HepG2 (cell line): ENCODE results near the gene AK3. TPM values are rescaled to one million over a fixed set of nuclear protein-coding genes. Genes with fewer than 3 reads are reported as not detected.

ENCODE experiments used
- ARID3A ChIP-seq: IDR thresholded peaks from 2 replicates; pipeline ENCODE4 v1.6.1; 2012; ENCODE audit warnings: low read depth, low read length, improper control_type of control experiment
- FOXA3 ChIP-seq: IDR thresholded peaks from 2 replicates; pipeline ENCODE4 v1.6.1; 2016; ENCODE audit warnings: missing genetic modification reagents, missing compliant biosample characterization
- FOXK2 ChIP-seq: fragments of 450-650 bp; IDR thresholded peaks from 2 replicates; pipeline ENCODE4 v1.6.1; 2016
- FUBP1 ChIP-seq: sonication (generic); formaldehyde crosslinking; IDR thresholded peaks from 2 replicates; pipeline ENCODE4 v1.5.1; 2020; ENCODE audit warnings: missing genetic modification reagents, mild to moderate bottlenecking, borderline replicate concordance
- HNF1B ChIP-seq: sonication (generic); formaldehyde crosslinking; IDR thresholded peaks from 2 replicates; pipeline ENCODE4 v1.5.1; 2020; ENCODE audit warnings: mild to moderate bottlenecking, moderate library complexity, missing genetic modification reagents
- KDM1A ChIP-seq: IDR thresholded peaks from 2 replicates; pipeline ENCODE4 v1.6.1; 2016; ENCODE audit warnings: missing compliant biosample characterization
- MIER3 ChIP-seq: IDR thresholded peaks from 2 replicates; pipeline ENCODE4 v1.6.1; 2016; ENCODE audit warnings: missing compliant biosample characterization, borderline replicate concordance
- NFYC ChIP-seq: IDR thresholded peaks from 2 replicates; pipeline ENCODE4 v1.6.1; 2016; ENCODE audit warnings: missing genetic modification reagents, missing compliant biosample characterization
- REXO4 ChIP-seq: sonication (generic); formaldehyde crosslinking; IDR thresholded peaks from 2 replicates; pipeline ENCODE4 v1.8.0; 2022; ENCODE audit warnings: missing genetic modification reagents, mild to moderate bottlenecking, borderline replicate concordance
- THYN1 ChIP-seq: sonication (generic); formaldehyde crosslinking; IDR thresholded peaks from 2 replicates; pipeline ENCODE4 v1.8.1; 2023; ENCODE audit warnings: low read depth, mild to moderate bottlenecking, moderate library complexity, missing genetic modification reagents, borderline replicate concordance
- ZEB1 ChIP-seq: IDR thresholded peaks from 2 replicates; pipeline ENCODE4 v1.6.1; 2012; ENCODE audit warnings: mild to moderate bottlenecking, low read depth, inconsistent platforms; ENCODE audit not compliant: insufficient replicate concordance
- ZFP41 ChIP-seq: sonication (generic); formaldehyde crosslinking; IDR thresholded peaks from 2 replicates; pipeline ENCODE4 v1.4.0; 2020; ENCODE audit warnings: mild to moderate bottlenecking, missing genetic modification reagents, borderline replicate concordance
- ZNF281 ChIP-seq: sonication (generic); formaldehyde crosslinking; IDR thresholded peaks from 2 replicates; pipeline ENCODE4 v1.4.0; 2020; ENCODE audit warnings: missing genetic modification reagents, borderline replicate concordance
- ZNF33B ChIP-seq: sonication (generic); formaldehyde crosslinking; IDR thresholded peaks from 2 replicates; pipeline ENCODE4 v1.5.1; 2020; ENCODE audit warnings: mild to moderate bottlenecking, missing genetic modification reagents
- ZNF451 ChIP-seq: sonication (generic); formaldehyde crosslinking; IDR thresholded peaks from 2 replicates; pipeline ENCODE4 v1.5.0; 2020; ENCODE audit warnings: mild to moderate bottlenecking, missing genetic modification reagents
- ZNF563 ChIP-seq: sonication (generic); formaldehyde crosslinking; IDR thresholded peaks from 2 replicates; pipeline ENCODE4 v1.8.0; 2022; ENCODE audit warnings: mild to moderate bottlenecking, moderate library complexity, missing genetic modification reagents
- ZNF839 ChIP-seq: sonication (generic); formaldehyde crosslinking; IDR thresholded peaks from 2 replicates; pipeline ENCODE4 v1.4.0; 2020; ENCODE audit warnings: missing genetic modification reagents, mild to moderate bottlenecking, borderline replicate concordance
- polyA plus RNA-seq, 8 experiments: library from polyadenylated mRNA; depleted of rRNA in 3 of 8; stranded (reverse) in 7 of 8; unstranded in 1 of 8; fragments of >200 nt; fragmentation: Illumina TruSeq in 4 of 8; extraction: Trizol in 4 of 8; gene quantifications; 2 replicates each; pipeline versions ENCODE4 v1.2.1 to v1.2.3, GENCODE V29; 2011 to 2016; ENCODE audit warnings: low read depth in 4 of 8, missing spikeins in 1 of 8, mixed read lengths in 1 of 8; ENCODE audit not compliant: insufficient read depth in 1 of 8
- total RNA-seq, 5 experiments: library from RNA; depleted of rRNA; stranded (reverse); fragments of >200 nt; fragmentation: Illumina TruSeq; extraction: Trizol; gene quantifications; 2 replicates each; pipeline ENCODE4 v1.2.3, GENCODE V29; 2016; ENCODE audit warnings: low read depth in 1 of 5
- TF ChIP-seq, protein P1 (sequence below): sonication (generic); formaldehyde crosslinking; conservative IDR thresholded peaks from 2 replicates; pipeline ENCODE4 v1.4.0; 2020; ENCODE audit warnings: missing genetic modification reagents

AK3 gene
- total and polyA plus RNA-seq, 2 of the 13 experiments (the other 11 are each of a cell fraction or from before 2014, with no cell fraction given): 76.8 to 109 TPM

DNA sequence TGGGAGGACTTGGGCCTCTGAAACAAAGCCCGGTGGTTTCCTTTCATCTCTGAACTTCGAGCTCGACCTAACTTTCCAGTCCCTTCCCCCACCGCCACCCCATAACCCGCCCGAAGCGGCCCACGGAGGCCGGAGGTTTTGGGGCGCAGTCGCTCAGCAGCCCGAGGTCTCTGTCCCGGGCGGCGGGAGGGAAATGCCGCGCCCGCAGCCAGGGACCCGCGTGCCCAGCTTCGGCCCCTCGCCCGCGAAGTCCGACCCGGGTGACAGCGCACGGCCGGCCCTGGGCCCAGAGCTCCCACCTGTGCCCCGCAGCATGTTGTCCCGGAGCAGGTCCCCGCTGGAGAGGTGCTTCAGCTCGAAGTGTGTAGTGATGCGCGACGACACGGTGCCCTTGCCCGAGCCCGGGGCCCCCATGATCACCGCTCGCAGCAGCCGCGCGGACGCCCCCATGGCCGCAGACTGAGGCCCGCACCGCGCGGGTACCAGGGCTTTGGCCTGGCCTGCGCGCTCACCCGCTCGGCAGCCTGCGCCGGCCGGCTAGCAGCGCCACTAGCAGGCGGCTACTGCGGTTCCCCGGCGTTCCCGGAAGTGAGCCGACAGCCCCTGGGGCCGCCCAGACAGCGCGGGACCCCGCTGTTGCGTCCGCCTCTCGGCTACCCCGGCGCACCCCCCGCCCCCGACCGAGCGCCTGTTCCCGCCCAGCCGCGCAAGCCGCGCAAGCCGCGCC lies at the start of gene AK3 (continued):
- TF ChIP-seq ZNF281 (CRISPR knock-in tag): peak; percentile 96
- no peak for TF ChIP-seq KDM1A (CRISPR knock-in tag)
- peak; percentile 28; the same call in 1 of the 2 replicates for TF ChIP-seq MIER3 (CRISPR knock-in tag)
- peak; percentile 90; the same call in 1 of the 2 replicates for TF ChIP-seq ZNF451 (CRISPR knock-in tag)
- TF ChIP-seq FOXA3: peak; percentile 8; the same call in 1 of the 2 replicates
- no peak for TF ChIP-seq ZFP41
- TF ChIP-seq ZNF563 (CRISPR knock-in tag): peak; percentile 66; the same call in 1 of the 2 replicates
- TF ChIP-seq FOXK2: no peak
- TF ChIP-seq ARID3A: no peak
- TF ChIP-seq ZNF839 (CRISPR knock-in tag): peak; percentile 94; the same call in 1 of the 2 replicates
- TF ChIP-seq, protein P1, sequence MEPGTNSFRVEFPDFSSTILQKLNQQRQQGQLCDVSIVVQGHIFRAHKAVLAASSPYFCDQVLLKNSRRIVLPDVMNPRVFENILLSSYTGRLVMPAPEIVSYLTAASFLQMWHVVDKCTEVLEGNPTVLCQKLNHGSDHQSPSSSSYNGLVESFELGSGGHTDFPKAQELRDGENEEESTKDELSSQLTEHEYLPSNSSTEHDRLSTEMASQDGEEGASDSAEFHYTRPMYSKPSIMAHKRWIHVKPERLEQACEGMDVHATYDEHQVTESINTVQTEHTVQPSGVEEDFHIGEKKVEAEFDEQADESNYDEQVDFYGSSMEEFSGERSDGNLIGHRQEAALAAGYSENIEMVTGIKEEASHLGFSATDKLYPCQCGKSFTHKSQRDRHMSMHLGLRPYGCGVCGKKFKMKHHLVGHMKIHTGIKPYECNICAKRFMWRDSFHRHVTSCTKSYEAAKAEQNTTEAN (CRISPR knock-in tag): no peak; the same call in none of the 2 replicates
- TF ChIP-seq ZEB1: no peak
- no peak for TF ChIP-seq FUBP1 (CRISPR knock-in tag)
- TF ChIP-seq HNF1B: 0 out of 2 replicates have a peak, but pooled peaks have one; percentile 14
- TF ChIP-seq NFYC (CRISPR knock-in tag): no peak
- TF ChIP-seq ZNF33B: no peak
- TF ChIP-seq REXO4 (CRISPR knock-in tag): no peak
- TF ChIP-seq THYN1 (CRISPR knock-in tag): no peak
